Measurements from ENCODE around the gene L3MBTL1.

Gene L3MBTL1

GRCh38 chr20:43536041-43536816, 28.7 kb downstream of the L3MBTL1 start:
- Mint-ChIP-seq H3K36me3 (ENCODE audit: low read depth) (peaks cover 4% of the 10 kb centered on the region), H3K4me3 (no peak overlapping the region), H3K9me3 (no peaks in the 10 kb centered on the region), H3K4me1 (ENCODE audit: low read depth) (peaks cover 6% of the 10 kb centered on the region), H3K27ac (no peak overlapping the region), H3K27me3 (no peaks in the 10 kb centered on the region)
- no peak for DNase-seq

- H3K36me3 Mint-ChIP-seq (ENCODE audit: low read depth) = peaks cover 4% of the 10 kb centered on the region
- H3K9me3 Mint-ChIP-seq = no peaks in the 10 kb centered on the region
- H3K27ac Mint-ChIP-seq = no peak overlapping the region
- no peaks in the 10 kb centered on the region for H3K27me3 Mint-ChIP-seq
- no peak for DNase-seq
- no peak overlapping the region for H3K4me3 Mint-ChIP-seq
- peaks cover 6% of the 10 kb centered on the region for H3K4me1 Mint-ChIP-seq (ENCODE audit: low read depth)
Observed at GRCh38 chr20:43536817-43537440, 29.4 kb downstream of the L3MBTL1 start.

- Mint-ChIP-seq H3K4me3 (no peak overlapping the region), H3K4me1 (ENCODE audit: low read depth) (peaks cover under 1% of the 10 kb centered on the region), H3K36me3 (ENCODE audit: low read depth) (peaks cover 8% of the 10 kb centered on the region), H3K27me3 (no peaks in the 10 kb centered on the region), H3K27ac (no peak overlapping the region), H3K9me3 (no peaks in the 10 kb centered on the region)
- DNase-seq = peak; percentile 65
Observed at GRCh38 chr20:43537921-43538877, 30.7 kb downstream of the L3MBTL1 start.

GRCh38 chr20:43538878-43539700, 31.6 kb downstream of the L3MBTL1 start:
- no peaks in the 10 kb centered on the region for H3K9me3 Mint-ChIP-seq
- peaks cover 8% of the 10 kb centered on the region for H3K36me3 Mint-ChIP-seq (ENCODE audit: low read depth)
- H3K4me3 Mint-ChIP-seq = no peak overlapping the region
- H3K27me3 Mint-ChIP-seq = no peaks in the 10 kb centered on the region
- H3K27ac Mint-ChIP-seq = no peak overlapping the region
- no peaks in the 10 kb centered on the region for H3K4me1 Mint-ChIP-seq (ENCODE audit: low read depth)
- DNase-seq = no peak

GRCh38 chr20:43539975-43540672, 32.6 kb downstream of the L3MBTL1 start:
- Mint-ChIP-seq H3K36me3 (ENCODE audit: low read depth) (peaks cover 11% of the 10 kb centered on the region), H3K27me3 (no peaks in the 10 kb centered on the region), H3K4me1 (ENCODE audit: low read depth) (no peaks in the 10 kb centered on the region)

GRCh38 chr20:43540673-43541060, 33.2 kb downstream of the L3MBTL1 start:
- H3K9me3 Mint-ChIP-seq = no peaks in the 10 kb centered on the region
- no peak for DNase-seq

More at GRCh38 chr20:43539975-43540672, 32.6 kb downstream of the L3MBTL1 start:
- DNase-seq = no peak
- Mint-ChIP-seq H3K4me3 (no peak overlapping the region), H3K9me3 (no peaks in the 10 kb centered on the region), H3K27ac (no peak overlapping the region)

GRCh38 chr20:43541214-43541613, 33.7 kb downstream of the L3MBTL1 start:
- Mint-ChIP-seq H3K36me3 (ENCODE audit: low read depth) (peaks cover 10% of the 10 kb centered on the region), H3K9me3 (no peaks in the 10 kb centered on the region), H3K4me1 (ENCODE audit: low read depth) (no peaks in the 10 kb centered on the region), H3K27ac (no peak overlapping the region), H3K27me3 (no peaks in the 10 kb centered on the region), H3K4me3 (no peak overlapping the region)
- no peak for DNase-seq

More at GRCh38 chr20:43540673-43541060, 33.2 kb downstream of the L3MBTL1 start:
- H3K36me3 Mint-ChIP-seq (ENCODE audit: low read depth) = peaks cover 11% of the 10 kb centered on the region
- no peak overlapping the region for H3K4me3 Mint-ChIP-seq
- H3K27me3 Mint-ChIP-seq = no peaks in the 10 kb centered on the region
- H3K27ac Mint-ChIP-seq = no peak overlapping the region
- H3K4me1 Mint-ChIP-seq (ENCODE audit: low read depth) = no peaks in the 10 kb centered on the region

- Mint-ChIP-seq H3K27me3 (no peaks in the 10 kb centered on the region), H3K27ac (no peak overlapping the region), H3K9me3 (no peaks in the 10 kb centered on the region), H3K36me3 (ENCODE audit: low read depth) (peaks cover 10% of the 10 kb centered on the region), H3K4me1 (ENCODE audit: low read depth) (no peaks in the 10 kb centered on the region), H3K4me3 (no peak overlapping the region)
- no peak for DNase-seq
Observed at GRCh38 chr20:43542161-43542560, 34.7 kb downstream of the L3MBTL1 start.

- DNase-seq = no peak
Observed at GRCh38 chr20:43542674-43543073, 35.2 kb downstream of the L3MBTL1 start.

GRCh38 chr20:43543138-43543537, 35.6 kb downstream of the L3MBTL1 start:
- Mint-ChIP-seq H3K27me3 (no peaks in the 10 kb centered on the region), H3K4me1 (ENCODE audit: low read depth) (no peaks in the 10 kb centered on the region), H3K9me3 (no peaks in the 10 kb centered on the region), H3K27ac (no peak overlapping the region), H3K36me3 (ENCODE audit: low read depth) (peaks cover 14% of the 10 kb centered on the region), H3K4me3 (no peak overlapping the region)
- no peak for DNase-seq

More at GRCh38 chr20:43542674-43543073, 35.2 kb downstream of the L3MBTL1 start:
- Mint-ChIP-seq H3K4me1 (ENCODE audit: low read depth) (no peaks in the 10 kb centered on the region), H3K4me3 (no peak overlapping the region), H3K36me3 (ENCODE audit: low read depth) (peaks cover 14% of the 10 kb centered on the region), H3K9me3 (no peaks in the 10 kb centered on the region), H3K27ac (no peak overlapping the region), H3K27me3 (no peaks in the 10 kb centered on the region)

GRCh38 chr20:43544501-43544900, 37.0 kb downstream of the L3MBTL1 start:
- Mint-ChIP-seq H3K9me3 (no peaks in the 10 kb centered on the region), H3K36me3 (ENCODE audit: low read depth) (peaks cover 14% of the 10 kb centered on the region), H3K4me1 (ENCODE audit: low read depth) (no peaks in the 10 kb centered on the region), H3K27me3 (no peaks in the 10 kb centered on the region), H3K27ac (no peak overlapping the region), H3K4me3 (no peak overlapping the region)
- DNase-seq = no peak

GRCh38 chr20:43545837-43546578, 38.5 kb downstream of the L3MBTL1 start:
- Mint-ChIP-seq H3K27me3 (no peaks in the 10 kb centered on the region), H3K27ac (no peak overlapping the region), H3K9me3 (no peaks in the 10 kb centered on the region), H3K4me1 (ENCODE audit: low read depth) (no peaks in the 10 kb centered on the region), H3K36me3 (ENCODE audit: low read depth) (peaks cover 14% of the 10 kb centered on the region), H3K4me3 (no peak overlapping the region)
- DNase-seq = no peak

All from activated T-cell treated with anti-CD3 and anti-CD28 coated beads, Interleukin-2, amount 50 U/mL, for 24 hours (primary cell).